KOPT-K1 (cell line): ENCODE measurements around the gene SFXN5.
"Not testable (repeated sequence)": the region's sequence is repeated elsewhere in the genome, so short reads cannot be mapped to it uniquely, and the experiment has no call there.

Experiments
- H3K27ac ChIP-seq: fragments of 200-600 bp; sonication (generic); 2 replicates; pipeline ENCODE4 v1.5.1; 2016; ENCODE audit warnings: antibody characterized with exemption, mild to moderate bottlenecking, low read depth, low read length; ENCODE audit not compliant: poor library complexity, severe bottlenecking
- H3K36me3 ChIP-seq: fragments of 200-600 bp; sonication (generic); 2 replicates; pipeline ENCODE4 v1.5.1; 2017; ENCODE audit warnings: antibody characterized with exemption, mild to moderate bottlenecking, low read length, moderate library complexity; ENCODE audit not compliant: insufficient read depth
- H3K9me3 ChIP-seq: fragments of 200-600 bp; sonication (generic); 2 replicates; pipeline ENCODE4 v1.5.1; 2017; ENCODE audit warnings: antibody characterized with exemption, low read length, mild to moderate bottlenecking; ENCODE audit not compliant: insufficient read depth, poor library complexity, severe bottlenecking

The SFXN5 gene, protein sequence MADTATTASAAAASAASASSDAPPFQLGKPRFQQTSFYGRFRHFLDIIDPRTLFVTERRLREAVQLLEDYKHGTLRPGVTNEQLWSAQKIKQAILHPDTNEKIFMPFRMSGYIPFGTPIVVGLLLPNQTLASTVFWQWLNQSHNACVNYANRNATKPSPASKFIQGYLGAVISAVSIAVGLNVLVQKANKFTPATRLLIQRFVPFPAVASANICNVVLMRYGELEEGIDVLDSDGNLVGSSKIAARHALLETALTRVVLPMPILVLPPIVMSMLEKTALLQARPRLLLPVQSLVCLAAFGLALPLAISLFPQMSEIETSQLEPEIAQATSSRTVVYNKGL

DNA sequence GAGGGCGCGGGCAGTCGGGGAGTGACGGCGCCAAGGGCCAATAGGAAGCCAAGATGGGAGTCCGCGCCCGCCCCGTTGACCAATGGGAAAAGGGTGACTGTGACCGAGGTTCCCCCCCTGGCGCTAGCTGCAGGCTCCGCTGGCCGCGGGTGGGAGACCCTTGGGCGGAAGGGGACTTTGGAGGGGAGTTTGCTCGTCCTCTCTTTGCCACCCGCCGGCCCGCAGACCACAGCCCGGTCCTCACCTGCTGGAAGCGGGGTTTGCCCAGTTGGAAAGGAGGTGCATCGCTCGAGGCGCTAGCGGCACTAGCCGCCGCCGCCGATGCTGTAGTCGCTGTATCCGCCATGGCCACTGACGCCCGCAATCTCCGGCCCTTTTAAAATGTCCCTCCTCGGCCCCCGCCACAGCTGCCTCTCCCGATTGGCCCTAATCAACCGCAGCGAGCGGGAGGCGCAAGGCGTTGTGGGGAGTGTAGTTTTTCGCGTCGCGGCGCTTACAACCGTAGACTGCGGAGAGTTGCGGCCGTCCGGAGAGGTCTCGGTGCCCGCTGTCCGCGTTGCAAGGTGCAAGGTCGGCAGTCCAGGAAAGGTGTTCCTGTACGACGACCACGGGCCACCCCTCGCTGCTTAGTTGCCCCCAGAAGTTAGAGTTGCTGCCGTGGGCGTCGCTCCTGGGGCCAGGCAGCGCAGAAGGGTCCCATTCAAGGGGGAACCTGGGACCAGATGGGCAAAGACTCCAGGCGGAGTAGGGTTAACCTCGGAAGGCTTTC is at the start of gene SFXN5:
TSS of gene SFXN5 (minus strand) at position 353 of the 769 bp plus-strand sequence. CDS start at position 346, 7 bp downstream.
- H3K36me3 ChIP-seq, result no peaks in the 10 kb centered on the region
- peak within 1 kb of the TSS; percentile 83 for H3K27ac ChIP-seq
- H3K9me3 ChIP-seq, result no peaks in the 10 kb centered on the region

DNA sequence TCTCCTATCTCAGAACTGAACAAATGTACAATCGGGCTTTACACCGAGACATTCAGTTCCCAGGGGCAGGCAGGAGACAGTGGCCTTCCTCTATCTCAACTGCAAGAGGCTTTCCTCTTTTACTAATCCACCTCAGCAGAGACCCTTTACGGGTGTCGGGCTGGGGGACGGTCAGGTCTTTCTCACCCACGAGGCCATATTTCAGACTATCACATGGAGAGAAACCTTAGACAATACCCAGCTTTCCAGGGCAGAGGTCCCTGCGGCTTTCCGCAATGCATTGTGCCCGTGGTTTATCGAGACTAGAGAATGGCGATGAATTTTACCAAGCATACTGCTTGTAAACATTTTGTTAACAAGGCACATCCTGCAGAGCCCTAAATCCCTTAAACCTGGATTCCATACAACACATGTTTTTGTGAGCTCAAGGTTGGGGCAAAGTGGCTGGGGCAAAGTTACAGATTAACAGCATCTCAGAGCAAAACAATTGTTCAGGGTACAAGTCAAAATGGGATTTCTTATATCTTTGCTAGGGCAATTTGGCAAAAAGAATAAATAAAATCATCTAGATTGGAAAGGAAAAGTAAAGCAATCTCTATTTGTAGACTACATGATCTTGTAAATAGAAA is 48.2 kb upstream of the SFXN5 start:
- H3K9me3 ChIP-seq, H3K27ac ChIP-seq, H3K36me3 ChIP-seq: not testable (repeated sequence)

DNA sequence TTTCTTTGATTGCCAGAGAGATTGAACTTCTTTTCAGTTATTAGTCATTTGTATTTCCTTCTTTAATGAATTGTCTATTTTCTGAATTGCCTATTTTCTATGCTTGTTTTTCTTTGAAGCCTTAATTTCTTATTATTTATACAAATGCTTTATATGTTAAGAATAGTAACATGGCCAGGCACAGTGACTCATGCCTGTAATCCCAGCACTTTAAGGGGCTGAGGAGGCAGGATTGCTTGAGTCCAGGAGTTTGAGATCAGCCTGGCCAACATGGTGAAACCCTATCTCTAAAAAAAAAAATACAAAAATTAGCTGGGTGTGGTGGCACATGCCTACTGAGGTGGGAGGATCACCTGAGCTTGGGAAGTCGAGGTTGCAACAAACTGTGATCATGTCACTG is 45.9 kb upstream of the SFXN5 start:
- Histone ChIP-seq H3K27ac (no peak overlapping the region), H3K36me3 (no peaks in the 10 kb centered on the region), H3K9me3 (no peaks in the 10 kb centered on the region)

DNA sequence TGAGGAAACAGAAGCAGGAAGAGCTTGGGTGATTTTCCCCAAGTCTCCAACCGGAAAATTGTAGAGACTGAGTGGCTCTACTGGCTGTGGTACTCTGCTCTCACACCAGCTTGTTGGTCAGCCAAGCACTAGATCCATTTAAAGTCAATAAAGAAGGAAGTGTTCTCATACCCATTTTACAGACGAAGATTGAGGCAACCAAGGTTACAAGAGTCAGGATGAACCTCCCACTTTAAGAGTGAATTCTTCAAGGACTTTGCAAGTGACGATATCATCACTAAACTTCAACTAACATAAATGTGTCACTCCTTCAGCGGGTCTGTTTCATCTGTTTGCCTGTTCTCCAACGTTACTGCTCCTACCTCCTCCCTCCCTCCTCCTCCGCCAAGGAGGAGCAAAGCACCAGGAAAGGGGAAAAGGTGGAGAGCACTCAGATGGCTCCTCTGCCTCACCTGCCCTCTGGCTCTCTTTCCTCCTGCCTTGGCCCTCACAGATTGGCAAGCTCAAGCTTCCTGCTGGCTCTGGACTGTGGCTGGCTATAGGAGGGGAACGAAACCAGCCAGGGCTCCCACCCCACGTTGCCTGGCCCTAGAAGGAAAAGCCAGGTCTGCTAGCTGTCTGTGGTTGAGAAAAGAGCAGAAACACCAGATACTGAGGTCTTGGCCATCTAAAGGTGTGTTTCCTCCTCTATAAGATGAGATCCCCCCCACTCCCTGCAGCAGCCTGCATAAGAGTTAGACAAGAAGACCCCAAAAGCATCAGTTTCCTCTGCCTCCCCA is 44.9 kb upstream of the SFXN5 start:
- H3K36me3 ChIP-seq, result no peaks in the 10 kb centered on the region
- no peak overlapping the region for H3K27ac ChIP-seq
- H3K9me3 ChIP-seq, result no peaks in the 10 kb centered on the region

DNA sequence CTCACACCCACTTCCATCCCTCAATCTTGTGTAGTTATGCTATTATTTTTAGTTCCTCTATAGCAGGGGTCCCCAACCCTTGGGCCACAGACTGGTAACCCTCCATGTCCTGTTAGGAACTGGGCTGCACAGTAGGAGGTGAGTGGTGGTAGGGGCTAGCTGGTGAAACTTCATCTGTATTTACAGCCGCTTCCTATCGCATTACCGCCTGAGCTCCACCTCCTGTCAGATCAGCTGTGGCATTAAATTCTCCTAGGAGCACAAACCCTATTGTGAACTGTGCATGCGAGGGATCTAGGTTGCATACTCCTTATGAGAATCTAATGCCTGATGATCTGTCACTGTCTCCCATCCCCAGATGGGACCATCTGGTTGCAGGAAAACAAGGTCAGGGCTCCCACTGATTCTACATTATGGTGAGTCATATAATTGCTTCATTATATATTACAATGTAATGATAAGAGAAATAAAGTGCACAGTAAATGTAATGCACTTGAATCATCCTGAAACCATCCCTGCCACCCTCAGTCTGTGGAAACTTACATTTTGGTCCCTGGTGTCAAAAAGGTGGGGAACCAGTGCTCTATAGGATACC is 42.9 kb upstream of the SFXN5 start:
- Histone ChIP-seq H3K27ac (no peak overlapping the region), H3K36me3 (no peaks in the 10 kb centered on the region), H3K9me3 (no peaks in the 10 kb centered on the region)

DNA sequence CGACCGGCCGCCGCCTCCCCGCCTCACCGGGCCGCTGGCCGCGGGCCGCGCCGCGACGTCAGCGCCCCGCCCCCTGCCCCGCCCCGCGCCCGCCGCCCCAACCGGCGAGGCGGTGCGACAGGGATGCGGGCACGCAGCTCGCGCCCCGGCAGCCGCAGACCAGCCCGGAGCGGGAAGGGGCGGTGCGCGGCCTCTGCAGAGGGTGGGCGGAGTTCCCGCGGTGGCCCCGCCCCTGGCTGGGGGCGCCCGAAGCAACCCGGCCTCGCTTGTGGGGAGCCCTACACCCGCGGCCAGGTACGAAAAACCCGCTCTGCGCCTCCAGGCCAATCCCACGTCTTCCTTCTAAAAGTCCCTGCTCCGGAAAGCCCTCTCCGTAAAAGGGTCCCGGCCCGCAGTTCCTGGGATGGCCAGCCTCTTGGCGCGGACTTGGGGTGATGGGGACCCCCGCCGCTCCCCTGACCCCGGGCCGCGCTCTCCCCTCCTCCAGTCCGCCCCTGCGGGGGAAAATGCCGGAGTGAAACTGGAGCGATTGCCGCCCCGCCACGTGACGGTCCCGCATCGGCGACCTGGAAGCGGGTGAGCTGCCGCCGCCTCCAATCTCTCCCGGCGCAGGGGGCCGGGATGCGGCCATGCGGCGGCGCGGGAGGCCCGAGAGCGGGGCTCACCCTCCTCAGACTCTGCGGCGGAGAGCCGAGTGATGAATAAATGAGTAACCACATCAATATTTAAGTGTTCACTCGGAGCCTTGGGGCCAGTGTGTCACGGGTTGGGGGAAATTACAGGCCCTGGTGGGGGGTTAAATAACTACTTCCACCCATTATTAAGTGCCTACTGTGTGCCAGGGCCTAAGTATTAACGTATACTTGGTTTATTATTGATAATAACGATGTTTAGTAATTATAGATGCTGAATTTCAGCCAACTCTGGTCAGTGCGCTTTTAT is 41.7 kb upstream of the SFXN5 start, which contains the start of gene RAB11FIP5:
TSS of gene RAB11FIP5 (minus strand) at position 36 of the 942 bp plus-strand sequence. CDS start 171 bp downstream, outside the sequence.
- no peaks in the 10 kb centered on the region for H3K36me3 ChIP-seq
- no peaks in the 10 kb centered on the region for H3K9me3 ChIP-seq
- no peak within 1 kb of the TSS for H3K27ac ChIP-seq

DNA sequence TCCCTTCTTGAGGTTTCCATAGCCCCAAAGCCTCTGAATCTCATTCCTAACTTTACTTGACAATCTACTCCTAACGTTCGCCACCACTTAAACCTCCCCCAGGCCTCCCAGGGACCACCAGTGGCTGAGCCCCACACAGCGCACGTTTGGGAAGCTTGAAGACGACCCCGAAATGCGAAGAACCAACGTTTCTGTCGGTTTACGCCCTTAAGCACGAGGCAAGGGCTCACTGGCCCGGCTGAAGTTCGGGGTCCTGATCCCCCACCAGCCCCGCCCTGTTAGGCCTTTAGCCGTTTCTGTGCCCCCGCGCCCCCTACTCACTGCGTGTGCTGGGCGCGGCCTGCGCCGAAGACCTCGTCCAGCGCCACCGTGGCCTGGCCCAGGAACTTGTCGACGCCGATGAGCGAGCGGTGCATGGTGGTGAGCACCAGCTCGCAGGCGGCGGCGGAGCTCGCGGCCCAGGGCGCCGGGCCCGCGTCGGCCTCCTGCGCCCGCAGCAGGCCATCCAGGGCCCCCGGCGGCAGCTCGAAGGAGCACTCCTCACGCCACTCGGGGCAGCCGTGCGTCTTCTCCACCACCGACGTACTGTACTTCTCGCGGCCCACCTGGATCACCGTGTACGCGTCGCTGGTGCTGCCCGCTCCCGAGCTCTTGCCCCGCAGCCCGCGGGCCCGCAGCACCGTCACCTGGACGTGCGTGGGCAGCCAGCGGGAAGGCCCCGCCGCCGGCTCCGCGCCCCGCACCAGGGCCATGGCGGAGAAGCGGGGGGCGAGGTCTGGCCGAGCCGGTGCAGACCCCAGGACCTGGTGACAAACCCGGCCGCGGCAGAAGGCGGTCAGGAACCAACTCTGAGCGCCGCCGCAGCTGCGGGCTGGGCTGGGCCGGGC is 40.8 kb upstream of the SFXN5 start:
- no peaks in the 10 kb centered on the region for H3K9me3 ChIP-seq
- no peaks in the 10 kb centered on the region for H3K36me3 ChIP-seq
- no peak overlapping the region for H3K27ac ChIP-seq

DNA sequence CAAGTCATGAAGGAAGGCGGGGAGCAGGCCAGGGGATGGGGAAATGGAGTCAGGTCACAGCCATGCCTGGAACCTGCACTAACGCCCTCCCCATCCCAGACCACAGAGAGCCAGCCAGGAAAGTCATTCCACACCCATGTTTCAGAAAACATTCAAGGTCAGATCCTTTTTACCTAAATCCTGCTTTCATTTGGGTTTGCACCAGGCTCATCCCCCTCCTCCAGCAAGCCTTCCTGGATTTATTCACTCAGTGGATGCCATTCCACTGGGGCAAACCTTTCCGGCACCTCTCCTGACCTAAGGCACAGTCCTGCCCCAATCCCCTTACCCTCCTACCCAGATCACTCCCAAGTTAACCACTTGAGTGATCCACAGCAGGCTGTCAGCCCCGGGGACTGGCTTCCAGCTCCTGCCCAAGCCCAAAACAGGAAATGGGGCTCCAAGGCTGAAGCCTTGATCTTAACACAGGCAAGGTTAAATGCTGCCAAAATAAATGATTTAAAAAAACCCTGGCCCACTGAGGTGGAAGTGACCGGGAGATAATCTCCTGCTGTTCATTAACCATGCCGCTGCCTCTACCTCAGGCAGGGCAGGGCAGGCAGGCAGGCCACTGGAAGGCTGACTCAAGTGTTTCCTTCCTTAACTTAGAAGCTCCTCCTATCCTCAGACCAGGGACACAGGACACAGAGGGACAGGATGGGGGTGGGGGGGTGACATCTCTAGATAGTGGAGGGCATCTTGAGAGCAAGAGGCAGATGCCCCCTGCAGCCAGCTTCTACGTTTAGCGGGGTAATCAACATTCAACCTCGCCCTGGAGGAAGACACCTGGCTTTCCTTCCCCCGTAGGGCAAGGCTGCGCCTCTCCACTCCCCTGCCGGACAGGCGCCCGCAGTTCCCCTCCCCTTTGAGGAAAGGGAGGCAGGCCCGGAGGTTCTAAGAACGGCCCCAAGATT is 39.8 kb upstream of the SFXN5 start:
- H3K36me3 ChIP-seq, result no peaks in the 10 kb centered on the region
- H3K27ac ChIP-seq, result no peak overlapping the region
- no peaks in the 10 kb centered on the region for H3K9me3 ChIP-seq

DNA sequence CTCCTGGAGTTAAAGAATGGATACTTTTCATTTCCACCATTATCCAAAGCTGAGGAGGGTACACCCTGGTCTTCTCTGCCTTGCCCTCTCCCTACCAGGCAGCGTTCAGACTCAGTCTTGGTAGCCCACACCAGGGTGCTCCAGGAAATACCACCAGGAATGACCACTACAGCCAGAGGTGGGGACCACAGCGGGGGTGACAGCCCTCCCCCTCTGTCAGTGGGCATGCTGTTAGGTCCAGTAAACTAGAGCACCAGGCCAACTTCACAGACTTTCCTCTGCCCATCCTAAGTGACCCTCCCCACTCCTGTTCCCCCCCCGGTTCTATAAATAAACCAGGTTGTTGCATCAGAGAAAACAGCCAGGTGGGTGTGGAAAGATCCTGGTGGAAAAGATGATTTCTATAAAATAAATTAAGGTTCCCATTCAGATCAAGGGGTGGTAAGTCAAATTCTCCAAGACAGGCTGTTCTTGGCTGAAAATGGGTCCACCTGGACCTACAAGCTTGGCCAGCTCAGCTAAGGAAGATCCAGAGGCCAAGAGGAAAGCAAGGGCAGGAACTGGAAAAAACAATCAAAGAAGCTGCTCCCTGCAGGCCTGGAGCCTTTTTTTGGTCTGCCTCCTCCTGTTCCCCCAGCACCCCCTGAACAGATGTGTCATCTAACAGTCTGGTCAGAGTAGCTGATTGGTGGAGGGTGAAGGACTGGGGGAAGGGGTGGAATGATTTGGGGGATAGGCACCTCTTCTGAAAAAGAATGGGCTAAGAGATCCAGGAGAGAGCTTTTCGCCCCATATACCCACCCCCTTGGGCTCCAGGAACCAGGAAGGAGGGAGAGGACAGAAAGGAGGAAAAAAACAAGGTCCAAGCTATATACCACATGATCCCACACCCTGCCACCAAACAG is 38.9 kb upstream of the SFXN5 start:
- no peaks in the 10 kb centered on the region for H3K36me3 ChIP-seq
- H3K27ac ChIP-seq, result no peak overlapping the region
- H3K9me3 ChIP-seq, result no peaks in the 10 kb centered on the region

DNA sequence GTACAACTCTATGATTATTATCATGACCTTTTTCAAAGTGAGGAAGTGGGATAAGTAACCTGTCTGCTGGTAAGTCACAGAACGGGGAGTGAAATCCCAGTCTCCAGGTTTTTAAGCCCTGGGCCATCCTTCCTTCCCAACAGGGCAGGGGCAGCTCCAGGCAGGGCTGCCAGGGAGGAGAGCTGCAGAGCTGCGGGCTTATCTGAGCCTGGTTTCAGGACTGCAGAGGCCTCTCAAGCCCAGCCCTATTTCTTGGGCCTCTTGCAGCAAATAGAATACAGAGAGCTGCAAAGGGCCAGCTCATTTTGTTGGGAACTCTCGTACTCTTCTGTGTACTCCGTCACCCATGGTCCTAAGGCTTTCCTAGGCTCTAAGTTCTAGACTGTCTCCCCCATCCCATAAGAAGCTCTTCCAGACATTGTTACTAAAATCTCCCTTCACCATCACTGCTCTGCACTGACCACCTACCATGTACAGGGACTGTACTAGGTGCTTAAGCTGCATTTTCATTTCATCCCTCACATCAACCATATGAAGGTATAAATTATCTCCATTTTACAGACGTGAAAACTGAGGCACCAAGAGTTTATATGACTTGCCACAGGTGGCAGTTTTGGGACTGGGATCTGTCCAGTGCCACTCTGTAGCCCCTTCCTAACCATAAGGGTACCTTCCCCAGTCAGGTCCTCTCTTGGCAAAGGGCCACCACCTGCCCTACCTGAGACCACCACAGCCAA is 38.1 kb upstream of the SFXN5 start:
- Histone ChIP-seq H3K36me3 (no peaks in the 10 kb centered on the region), H3K9me3 (no peaks in the 10 kb centered on the region), H3K27ac (no peak overlapping the region)
